HepG2 (cell line): ENCODE results near the gene TTC6. TPM values are rescaled to one million over a fixed set of nuclear protein-coding genes. Genes with fewer than 3 reads are reported as not detected.

Experiments used
- ADNP ChIP-seq: sonication (generic); formaldehyde crosslinking; IDR thresholded peaks from 2 replicates; pipeline ENCODE4 v1.4.0; 2020; ENCODE audit warnings: missing genetic modification reagents
- FOXA3 ChIP-seq: IDR thresholded peaks from 2 replicates; pipeline ENCODE4 v1.6.1; 2016; ENCODE audit warnings: missing genetic modification reagents, missing compliant biosample characterization
- FOXM1 ChIP-seq: sonication (generic); formaldehyde crosslinking; IDR thresholded peaks from 2 replicates; pipeline ENCODE4 v1.5.0; 2020; ENCODE audit warnings: missing genetic modification reagents
- GATA4 ChIP-seq: sonication (generic); IDR thresholded peaks from 2 replicates; pipeline ENCODE4 v1.6.1; 2016; ENCODE audit warnings: antibody characterized with exemption, low read depth, borderline replicate concordance
- HCFC1 ChIP-seq: fragments of 150-350 bp; IDR thresholded peaks from 2 replicates; pipeline ENCODE4 v1.6.1; 2014; ENCODE audit warnings: low read depth, low read length
- HDAC6 ChIP-seq: fragments of 200-600 bp; sonication (generic); IDR thresholded peaks from 2 replicates; pipeline ENCODE4 v1.7.0; 2017; ENCODE audit warnings: mild to moderate bottlenecking, antibody characterized with exemption, low read length, low read depth
- MATR3 ChIP-seq: sonication (generic); formaldehyde crosslinking; IDR thresholded peaks from 2 replicates; pipeline ENCODE4 v1.4.0; 2020; ENCODE audit warnings: missing genetic modification reagents
- MTF1 ChIP-seq: sonication (generic); formaldehyde crosslinking; IDR thresholded peaks from 2 replicates; pipeline ENCODE4 v1.5.0; 2020; ENCODE audit warnings: missing genetic modification reagents
- NONO ChIP-seq, 2 experiments: fragments of 450-650 bp in 1 of 2; sonication (generic) in 1 of 2; formaldehyde crosslinking in 1 of 2; IDR thresholded peaks in 1 of 2; conservative IDR thresholded peaks in 1 of 2; 2 replicates each; pipeline versions ENCODE4 v1.6.1 to v1.8.0; 2017 to 2022; ENCODE audit warnings: mild to moderate bottlenecking in 1 of 2, missing genetic modification reagents in 1 of 2, moderate library complexity in 1 of 2
- RARA ChIP-seq: IDR thresholded peaks from 2 replicates; pipeline ENCODE4 v1.6.1; 2016; ENCODE audit warnings: missing genetic modification reagents, missing compliant biosample characterization
- RFXANK ChIP-seq: IDR thresholded peaks from 2 replicates; pipeline ENCODE4 v1.6.1; 2016
- SIN3A ChIP-seq: IDR thresholded peaks from 2 replicates; pipeline ENCODE4 v1.6.1; 2011; ENCODE audit warnings: low read depth, mild to moderate bottlenecking, control low read depth, low read length, borderline replicate concordance
- SIX4 ChIP-seq: sonication (generic); formaldehyde crosslinking; IDR thresholded peaks from 2 replicates; pipeline ENCODE4 v1.4.0; 2020; ENCODE audit warnings: missing genetic modification reagents
- SOX5 ChIP-seq: IDR thresholded peaks from 2 replicates; pipeline ENCODE4 v1.6.1; 2016; ENCODE audit warnings: borderline replicate concordance
- TCF12 ChIP-seq, 2 experiments: fragments of 450-650 bp in 1 of 2; sonication (generic) in 1 of 2; formaldehyde crosslinking in 1 of 2; IDR thresholded peaks; 2 replicates each; pipeline versions ENCODE4 v1.6.1 to v1.8.0; 2017 to 2022; ENCODE audit warnings: antibody characterized with exemption in 1 of 2, mild to moderate bottlenecking in 1 of 2, missing genetic modification reagents in 1 of 2, moderate library complexity in 1 of 2
- TMF1 ChIP-seq: sonication (generic); formaldehyde crosslinking; IDR thresholded peaks from 2 replicates; pipeline ENCODE4 v1.8.1; 2022; ENCODE audit warnings: low read depth, missing genetic modification reagents
- ZBTB46 ChIP-seq: sonication (generic); formaldehyde crosslinking; IDR thresholded peaks from 2 replicates; pipeline ENCODE4 v1.4.0; 2020; ENCODE audit warnings: mild to moderate bottlenecking, missing genetic modification reagents, borderline replicate concordance
- ZNF101 ChIP-seq: sonication (generic); formaldehyde crosslinking; IDR thresholded peaks from 2 replicates; pipeline ENCODE4 v1.4.0; 2020; ENCODE audit warnings: mild to moderate bottlenecking, low read depth, missing genetic modification reagents, borderline replicate concordance
- ZNF530 ChIP-seq: sonication (generic); formaldehyde crosslinking; IDR thresholded peaks from 2 replicates; pipeline ENCODE4 v1.5.0; 2020; ENCODE audit warnings: low read depth, mild to moderate bottlenecking, missing genetic modification reagents
- ZNF556 ChIP-seq: sonication (generic); formaldehyde crosslinking; IDR thresholded peaks from 2 replicates; pipeline ENCODE4 v1.4.0; 2020; ENCODE audit warnings: mild to moderate bottlenecking, missing genetic modification reagents, borderline replicate concordance
- ZNF558 ChIP-seq: sonication (generic); formaldehyde crosslinking; IDR thresholded peaks from 2 replicates; pipeline ENCODE4 v1.9.0; 2022; ENCODE audit warnings: mild to moderate bottlenecking, missing genetic modification reagents, borderline replicate concordance
- ZNF577 ChIP-seq: sonication (generic); formaldehyde crosslinking; IDR thresholded peaks from 2 replicates; pipeline ENCODE4 v1.4.0; 2020; ENCODE audit warnings: mild to moderate bottlenecking, low read depth, missing genetic modification reagents, borderline replicate concordance
- ZNF589 ChIP-seq: sonication (generic); formaldehyde crosslinking; conservative IDR thresholded peaks from 2 replicates; pipeline ENCODE4 v1.8.0; 2022; ENCODE audit warnings: mild to moderate bottlenecking, moderate library complexity, missing genetic modification reagents
- ZNF713 ChIP-seq: sonication (generic); formaldehyde crosslinking; IDR thresholded peaks from 2 replicates; pipeline ENCODE4 v1.4.0; 2020; ENCODE audit warnings: mild to moderate bottlenecking, missing genetic modification reagents
- ZNF879 ChIP-seq: sonication (generic); formaldehyde crosslinking; IDR thresholded peaks from 2 replicates; pipeline ENCODE4 v1.8.1; 2023; ENCODE audit warnings: missing genetic modification reagents
- ZSCAN29 ChIP-seq: sonication (generic); formaldehyde crosslinking; conservative IDR thresholded peaks from 2 replicates; pipeline ENCODE4 v1.4.0; 2020; ENCODE audit warnings: mild to moderate bottlenecking, missing genetic modification reagents
- polyA plus RNA-seq, 8 experiments: library from polyadenylated mRNA; depleted of rRNA in 3 of 8; stranded (reverse) in 7 of 8; unstranded in 1 of 8; fragments of >200 nt; fragmentation: Illumina TruSeq in 4 of 8; extraction: Trizol in 4 of 8; gene quantifications; 2 replicates each; pipeline versions ENCODE4 v1.2.1 to v1.2.3, GENCODE V29; 2011 to 2016; ENCODE audit warnings: low read depth in 4 of 8, missing spikeins in 1 of 8, mixed read lengths in 1 of 8; ENCODE audit not compliant: insufficient read depth in 1 of 8
- total RNA-seq, 5 experiments: library from RNA; depleted of rRNA; stranded (reverse); fragments of >200 nt; fragmentation: Illumina TruSeq; extraction: Trizol; gene quantifications; 2 replicates each; pipeline ENCODE4 v1.2.3, GENCODE V29; 2016; ENCODE audit warnings: low read depth in 1 of 5
- TF ChIP-seq, protein P1 (sequence below): sonication (generic); formaldehyde crosslinking; IDR thresholded peaks from 2 replicates; pipeline ENCODE4 v1.9.0; 2022; ENCODE audit warnings: missing genetic modification reagents, mild to moderate bottlenecking, borderline replicate concordance

The TTC6 gene
- total and polyA plus RNA-seq, 2 of the 13 experiments (the other 11 are each of a cell fraction or from before 2014, with no cell fraction given) = 9.3 to 27.4 TPM

DNA sequence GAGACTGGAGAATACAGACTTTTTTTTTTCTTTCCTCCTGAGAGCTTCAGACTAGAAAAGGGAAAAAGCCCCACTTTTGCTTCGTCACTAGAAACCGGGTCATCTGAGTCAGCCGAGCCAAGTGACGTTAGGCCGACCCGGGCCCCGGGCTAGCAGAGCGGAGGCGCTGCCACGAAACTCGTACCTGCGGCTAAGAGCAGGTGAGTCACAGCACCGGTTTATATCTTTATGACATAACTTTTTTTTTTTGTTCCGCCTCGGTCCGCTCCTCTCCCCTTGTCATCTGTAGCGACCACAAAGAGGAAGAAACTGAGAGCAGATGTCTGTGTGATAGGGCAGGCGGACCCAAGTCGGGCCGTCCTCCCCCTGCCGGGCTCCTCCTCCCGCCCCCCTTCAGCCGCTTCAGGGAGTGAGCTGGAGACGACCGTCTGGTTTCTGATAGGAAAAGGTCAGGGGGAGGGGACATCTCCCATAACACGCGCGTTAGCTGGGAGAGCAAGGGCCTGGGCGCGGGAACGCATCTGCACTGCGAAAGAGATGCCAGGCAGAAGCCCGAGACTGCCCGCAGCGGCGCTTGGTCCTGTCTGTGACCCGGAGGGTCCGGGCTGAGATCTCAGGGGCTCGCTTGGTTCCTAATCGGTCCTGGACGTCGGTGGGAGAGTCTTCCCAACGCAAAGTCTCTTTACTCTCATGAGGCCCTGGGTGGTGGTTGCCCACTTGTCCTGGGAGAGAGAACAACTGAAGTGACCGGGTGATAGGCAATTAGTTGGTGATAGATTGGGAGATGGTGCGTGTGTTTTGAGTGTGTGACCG, 586 bp downstream of the TTC6 start (continued):
- TF ChIP-seq, protein P1, sequence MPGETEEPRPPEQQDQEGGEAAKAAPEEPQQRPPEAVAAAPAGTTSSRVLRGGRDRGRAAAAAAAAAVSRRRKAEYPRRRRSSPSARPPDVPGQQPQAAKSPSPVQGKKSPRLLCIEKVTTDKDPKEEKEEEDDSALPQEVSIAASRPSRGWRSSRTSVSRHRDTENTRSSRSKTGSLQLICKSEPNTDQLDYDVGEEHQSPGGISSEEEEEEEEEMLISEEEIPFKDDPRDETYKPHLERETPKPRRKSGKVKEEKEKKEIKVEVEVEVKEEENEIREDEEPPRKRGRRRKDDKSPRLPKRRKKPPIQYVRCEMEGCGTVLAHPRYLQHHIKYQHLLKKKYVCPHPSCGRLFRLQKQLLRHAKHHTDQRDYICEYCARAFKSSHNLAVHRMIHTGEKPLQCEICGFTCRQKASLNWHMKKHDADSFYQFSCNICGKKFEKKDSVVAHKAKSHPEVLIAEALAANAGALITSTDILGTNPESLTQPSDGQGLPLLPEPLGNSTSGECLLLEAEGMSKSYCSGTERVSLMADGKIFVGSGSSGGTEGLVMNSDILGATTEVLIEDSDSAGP (CRISPR knock-in tag) = peak; percentile 96
- TF ChIP-seq TMF1 (CRISPR knock-in tag) (no peak; the same call in 1 of the 2 replicates), HCFC1 (no peak; the same call in 1 of the 2 replicates), RFXANK (CRISPR knock-in tag) (peak; percentile 96; the same call in 1 of the 2 replicates), ADNP (CRISPR knock-in tag) (0 out of 2 replicates have a peak, but pooled peaks have one; percentile 21), RARA (CRISPR knock-in tag) (peak; percentile 94), ZNF101 (CRISPR knock-in tag) (peak; percentile 94; the same call in 1 of the 2 replicates), HDAC6 (no peak; the same call in 1 of the 2 replicates), ZNF713 (CRISPR knock-in tag) (no peak; the same call in 1 of the 2 replicates), MATR3 (CRISPR knock-in tag) (no peak), ZNF530 (CRISPR knock-in tag) (no peak), ZNF577 (peak; percentile 78; the same call in 1 of the 2 replicates), FOXA3 (CRISPR knock-in tag) (peak; percentile 61), ZNF589 (CRISPR knock-in tag) (no peak), ZSCAN29 (peak; percentile 98), FOXM1 (CRISPR knock-in tag) (no peak), SOX5 (peak; percentile 72), TCF12 (IDR thresholded peaks at IDR 0.05) (no peak), TCF12 (CRISPR knock-in tag; IDR thresholded peaks at IDR 0.05) (peak; percentile 91), GATA4 (no peak; the same call in 1 of the 2 replicates), SIN3A (peak; percentile 92), ZNF556 (CRISPR knock-in tag) (peak; percentile 92), SIX4 (CRISPR knock-in tag) (peak; percentile 37), ZNF558 (CRISPR knock-in tag) (peak; percentile 86; the same call in 1 of the 2 replicates), NONO (IDR thresholded peaks at IDR 0.05) (no peak), NONO (CRISPR knock-in tag; conservative IDR thresholded peaks at IDR 0.05) (no peak), MTF1 (peak; percentile 79; the same call in 1 of the 2 replicates), ZNF879 (CRISPR knock-in tag) (peak; percentile 59), ZBTB46 (CRISPR knock-in tag) (peak; percentile 76; the same call in 1 of the 2 replicates)
